GM19468 (cell line): ENCODE measurements around the gene BCKDHB.
"Not testable (repeated sequence)": the region's sequence is repeated elsewhere in the genome, so short reads cannot be mapped to it uniquely, and the experiment has no call there.

Experiments
- ATAC-seq: cut with Tn5 transposase; IDR thresholded peaks from one replicate; pipeline ENCODE4 v1.9.1; 2021; ENCODE audit warnings: mild to moderate bottlenecking, moderate library complexity, moderate number of reproducible peaks; ENCODE audit not compliant: unreplicated experiment; ENCODE audit errors: extremely low read depth

Gene BCKDHB

GRCh38 chr6:80106418-80107235 lies at the start of gene BCKDHB:
Gene BCKDHB, plus strand, starts transcription at chr6:80106671. Its CDS starts 23 bp downstream, at chr6:80106694.
- ATAC-seq, result peak; percentile 99

- ATAC-seq, result no peak
Measured at GRCh38 chr6:80060774-80061173, 45.7 kb upstream of the BCKDHB start.

GRCh38 chr6:80068146-80068545 lies 38.3 kb upstream of the BCKDHB start:
- not testable (repeated sequence) for ATAC-seq

- not testable (repeated sequence) for ATAC-seq
Measured at GRCh38 chr6:80070431-80070830, 36.0 kb upstream of the BCKDHB start.

- no peak for ATAC-seq
Measured at GRCh38 chr6:80077067-80077466, 29.4 kb upstream of the BCKDHB start.

- ATAC-seq, result no peak
Measured at GRCh38 chr6:80088637-80089036, 17.8 kb upstream of the BCKDHB start.

- ATAC-seq, result no peak
Measured at GRCh38 chr6:80091506-80091905, 15.0 kb upstream of the BCKDHB start.

- no peak for ATAC-seq
Measured at GRCh38 chr6:80094017-80094416, 12.5 kb upstream of the BCKDHB start.

- no peak for ATAC-seq
Measured at GRCh38 chr6:80095600-80095999, 10.9 kb upstream of the BCKDHB start.

- ATAC-seq, result no peak
Measured at GRCh38 chr6:80098392-80098791, 8.1 kb upstream of the BCKDHB start.

- ATAC-seq, result no peak
Measured at GRCh38 chr6:80104520-80104919, 2.0 kb upstream of the BCKDHB start.

GRCh38 chr6:80105972-80106417 lies 476 bp upstream of the BCKDHB start:
- no peak for ATAC-seq

GRCh38 chr6:80122576-80122975 lies 16.1 kb downstream of the BCKDHB start:
- ATAC-seq, result not testable (repeated sequence)

GRCh38 chr6:80126657-80127345 lies 20.3 kb downstream of the BCKDHB start:
- no peak for ATAC-seq

- no peak for ATAC-seq
Measured at GRCh38 chr6:80129485-80129884, 23.0 kb downstream of the BCKDHB start.

- no peak for ATAC-seq
Measured at GRCh38 chr6:80133020-80133419, 26.5 kb downstream of the BCKDHB start.

GRCh38 chr6:80134065-80134464 lies 27.6 kb downstream of the BCKDHB start:
- no peak for ATAC-seq

- ATAC-seq, result no peak
Measured at GRCh38 chr6:80142586-80142985, 36.1 kb downstream of the BCKDHB start.

- no peak for ATAC-seq
Measured at GRCh38 chr6:80143419-80143937, 37.0 kb downstream of the BCKDHB start.

GRCh38 chr6:80144753-80145315 lies 38.4 kb downstream of the BCKDHB start:
- no peak for ATAC-seq

GRCh38 chr6:80145509-80145908 lies 39.0 kb downstream of the BCKDHB start:
- ATAC-seq, result no peak
